Breast epithelium (tissue), 4 donors: Measurements from ENCODE around the gene DAND5. TPM values are rescaled to one million over a fixed set of nuclear protein-coding genes. Genes with fewer than 3 reads are reported as not detected.

Experiments used
- DNase-seq, 2 donors: peaks; one replicate each; pipeline ENCODE4 v3.0.0-alpha.2; 2019; ENCODE audit warnings: low spot score in 2 of 2
- H3K27ac ChIP-seq, 2 donors: fragments of 200-600 bp; sonication (generic) in 1 of 2; one replicate each; pipeline ENCODE4 v1.5.1; 2016 to 2019; ENCODE audit warnings: mild to moderate bottlenecking in 1 of 2
- H3K27me3 ChIP-seq, 2 donors: fragments of 200-600 bp; sonication (generic) in 1 of 2; one replicate each; pipeline versions ENCODE4 v1.5.1 to v1.6.0; 2017 to 2019; ENCODE audit warnings: control low read depth in 1 of 2, mild to moderate bottlenecking in 1 of 2
- H3K36me3 ChIP-seq: fragments of 200-600 bp; one replicate; pipeline ENCODE4 v1.5.1; 2019
- H3K4me1 ChIP-seq, 2 donors: fragments of 200-600 bp; sonication (generic); one replicate each; pipeline ENCODE4 v1.5.1; 2016 to 2019; ENCODE audit warnings: control low read depth in 1 of 2
- H3K4me3 ChIP-seq, 3 donors: fragments of 200-600 bp; sonication (generic); 1 replicate in 2 of 3; 2 replicates in 1 of 3; pipeline ENCODE4 v1.5.1; 2016 to 2019; ENCODE audit warnings: mild to moderate bottlenecking in 3 of 3, moderate library complexity in 2 of 3
- H3K9me3 ChIP-seq, 2 donors: fragments of 200-600 bp; sonication (generic) in 1 of 2; one replicate each; pipeline ENCODE4 v1.5.1; 2016 to 2019; ENCODE audit warnings: control low read depth in 1 of 2
- POLR2A ChIP-seq: fragments of 450-650 bp; IDR thresholded peaks from one replicate; pipeline ENCODE4 v1.6.1; 2016; ENCODE audit warnings: antibody characterized with exemption, mild to moderate bottlenecking, moderate library complexity
- POLR2AphosphoS5 ChIP-seq, 3 donors: sonication (generic); formaldehyde crosslinking; IDR thresholded peaks; one replicate each; pipeline ENCODE4 v1.6.1; 2017; ENCODE audit warnings: antibody characterized with exemption in 3 of 3
- intact Hi-C: fragments of 100-400 bp; cut with DNase I; formaldehyde crosslinking; loops from one replicate; pipeline ENCODE4 v1.15.1; 2023; ENCODE audit warnings: low total_unique reads
- total RNA-seq, 3 donors: library from RNA; depleted of rRNA; stranded (reverse); fragments of >200 nt; gene quantifications; one replicate each; pipeline ENCODE4 v1.1.0, GENCODE V29; 2016
- TF ChIP-seq, protein P1 (sequence below), 3 donors: fragments of 450-650 bp; IDR thresholded peaks; one replicate each; pipeline ENCODE4 v1.5.1; 2016 to 2017; ENCODE audit warnings: antibody characterized with exemption in 3 of 3, mild to moderate bottlenecking in 3 of 3, moderate library complexity in 3 of 3

DAND5 gene
- total RNA-seq, 3 donors from 2014 or later = not detected

GRCh38 chr19:13020002-13020414, 50.6 kb downstream of the DAND5 start:
- intact Hi-C loops = no loop called here
- peaks cover 17 to 22% of the 10 kb centered on the region in 2 donors for H3K4me1 ChIP-seq
- H3K4me3 ChIP-seq = peak overlapping the region in 1 of 3 donors; percentile 35
- TF ChIP-seq POLR2AphosphoS5 (IDR thresholded peaks at IDR 0.05) (no peak), POLR2A (no peak)
- TF ChIP-seq, protein P1, sequence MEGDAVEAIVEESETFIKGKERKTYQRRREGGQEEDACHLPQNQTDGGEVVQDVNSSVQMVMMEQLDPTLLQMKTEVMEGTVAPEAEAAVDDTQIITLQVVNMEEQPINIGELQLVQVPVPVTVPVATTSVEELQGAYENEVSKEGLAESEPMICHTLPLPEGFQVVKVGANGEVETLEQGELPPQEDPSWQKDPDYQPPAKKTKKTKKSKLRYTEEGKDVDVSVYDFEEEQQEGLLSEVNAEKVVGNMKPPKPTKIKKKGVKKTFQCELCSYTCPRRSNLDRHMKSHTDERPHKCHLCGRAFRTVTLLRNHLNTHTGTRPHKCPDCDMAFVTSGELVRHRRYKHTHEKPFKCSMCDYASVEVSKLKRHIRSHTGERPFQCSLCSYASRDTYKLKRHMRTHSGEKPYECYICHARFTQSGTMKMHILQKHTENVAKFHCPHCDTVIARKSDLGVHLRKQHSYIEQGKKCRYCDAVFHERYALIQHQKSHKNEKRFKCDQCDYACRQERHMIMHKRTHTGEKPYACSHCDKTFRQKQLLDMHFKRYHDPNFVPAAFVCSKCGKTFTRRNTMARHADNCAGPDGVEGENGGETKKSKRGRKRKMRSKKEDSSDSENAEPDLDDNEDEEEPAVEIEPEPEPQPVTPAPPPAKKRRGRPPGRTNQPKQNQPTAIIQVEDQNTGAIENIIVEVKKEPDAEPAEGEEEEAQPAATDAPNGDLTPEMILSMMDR (IDR thresholded peaks at IDR 0.05) = no peak
- H3K36me3 ChIP-seq = no peaks in the 10 kb centered on the region
- DNase-seq = no peak
- no peaks in the 10 kb centered on the region for H3K27me3 ChIP-seq
- H3K9me3 ChIP-seq = no peaks in the 10 kb centered on the region
- peak overlapping the region; percentile 95 to 97 for H3K27ac ChIP-seq

DNA sequence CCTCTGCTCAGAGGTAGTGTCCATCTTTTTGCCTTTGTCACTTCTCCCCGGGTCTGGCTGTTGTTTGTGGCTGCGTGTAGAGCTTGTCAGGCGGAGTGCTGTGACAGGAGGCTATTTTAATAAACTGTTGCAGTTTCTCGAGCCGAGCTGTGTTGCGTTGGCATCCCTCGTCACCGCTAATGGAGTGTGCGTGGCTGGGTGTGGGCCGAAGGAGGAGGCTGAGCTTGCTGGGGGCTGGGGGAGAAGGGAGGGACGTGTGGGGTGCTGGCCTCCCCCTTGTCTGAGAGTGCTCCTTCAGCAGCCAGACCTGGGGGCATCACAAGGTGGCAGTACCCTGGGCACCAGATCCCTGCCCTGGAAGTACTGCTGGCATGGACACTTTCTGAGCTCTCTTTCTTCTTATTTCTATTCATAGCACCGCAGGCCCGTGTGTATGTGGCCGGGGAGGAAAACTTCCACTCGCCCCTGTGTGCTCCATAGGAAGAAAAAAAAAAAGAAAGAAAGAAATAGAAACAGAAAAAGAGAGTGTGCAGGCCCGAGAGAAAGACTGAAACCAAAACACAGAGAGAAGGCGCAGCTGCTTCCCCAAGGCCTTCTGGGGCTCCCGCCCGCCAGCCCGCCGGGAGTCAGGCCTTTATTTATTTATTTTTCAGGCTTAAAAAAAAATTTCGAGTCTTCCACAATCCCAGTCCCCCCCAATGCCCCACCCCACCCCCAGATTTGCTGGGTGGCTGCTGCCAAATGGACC, 52.9 kb downstream of the DAND5 start:
- Histone ChIP-seq H3K27ac (peak overlapping the region; percentile 95 to 97), H3K27me3 (no peaks in the 10 kb centered on the region), H3K36me3 (no peaks in the 10 kb centered on the region), H3K4me3 (peak overlapping the region; percentile 41 to 75 (median 53)), H3K9me3 (no peaks in the 10 kb centered on the region), H3K4me1 (peaks cover 17 to 27% of the 10 kb centered on the region in 2 donors)
- no peak for DNase-seq
- intact Hi-C loops = no loop called here
- TF ChIP-seq POLR2A (no peak), POLR2AphosphoS5 (IDR thresholded peaks at IDR 0.05) (no peak)
- TF ChIP-seq, protein P1 (IDR thresholded peaks at IDR 0.05) = no peak

GRCh38 chr19:13022859-13023636, 53.7 kb downstream of the DAND5 start:
- DNase-seq = peak; percentile 91 to 93
- no peaks in the 10 kb centered on the region for H3K27me3 ChIP-seq
- peak overlapping the region; percentile 95 to 97 for H3K27ac ChIP-seq
- intact Hi-C loops = no loop called here
- peak overlapping the region; percentile 41 to 75 (median 53) for H3K4me3 ChIP-seq
- no peak for TF ChIP-seq POLR2A
- TF ChIP-seq, protein P1 (IDR thresholded peaks at IDR 0.05) = peak; percentile 28 to 51 (median 42)
- peak; percentile 69 to 80 (median 78) for TF ChIP-seq POLR2AphosphoS5 (IDR thresholded peaks at IDR 0.05)
- no peaks in the 10 kb centered on the region for H3K9me3 ChIP-seq
- peaks cover 17 to 27% of the 10 kb centered on the region in 2 donors for H3K4me1 ChIP-seq
- no peaks in the 10 kb centered on the region for H3K36me3 ChIP-seq

GRCh38 chr19:13023656-13024055, 54.3 kb downstream of the DAND5 start:
- no peaks in the 10 kb centered on the region for H3K36me3 ChIP-seq
- DNase-seq = no peak
- TF ChIP-seq POLR2A = no peak
- TF ChIP-seq, protein P1 (IDR thresholded peaks at IDR 0.05) = no peak
- no peaks in the 10 kb centered on the region for H3K9me3 ChIP-seq
- no peaks in the 10 kb centered on the region for H3K27me3 ChIP-seq
- H3K4me1 ChIP-seq = peaks cover 18 to 25% of the 10 kb centered on the region in 2 donors
- intact Hi-C loops = no loop called here
- H3K4me3 ChIP-seq = peak overlapping the region; percentile 41 to 75 (median 53)
- H3K27ac ChIP-seq = peak overlapping the region; percentile 93 to 95

Other genes starting within 250 kb of the DAND5 start
- 10 to 100 TPM; 46.0 to 73.0 (median 70.8) TPM for gene TNPO2, start 245.6 kb upstream of the DAND5 start, total RNA-seq
- 100 to 1,000 TPM; 319 to 409 (median 370) TPM for gene TRIR, start 234.9 kb upstream of the DAND5 start, total RNA-seq
- 10 to 100 TPM; 50.8 to 64.6 (median 62.6) TPM for gene GET3, start 232.1 kb upstream of the DAND5 start, total RNA-seq
- not detected for gene BEST2, start 217.8 kb upstream of the DAND5 start, total RNA-seq
- gene HOOK2, start 194.0 kb upstream of the DAND5 start, total RNA-seq = 100 to 1,000 TPM in 1 of 3 donors, 10 to 100 TPM in 2; 45.8 to 101 (median 98.6) TPM
- gene JUNB, start 178.1 kb upstream of the DAND5 start, total RNA-seq = 100 to 1,000 TPM; 108 to 581 (median 320) TPM
- gene PRDX2, start 167.8 kb upstream of the DAND5 start, total RNA-seq = 100 to 1,000 TPM; 150 to 199 (median 199) TPM
- not detected for gene THSD8, start 167.5 kb upstream of the DAND5 start, total RNA-seq
- gene RNASEH2A, start 163.0 kb upstream of the DAND5 start, total RNA-seq = 1 to 10 TPM; 5.2 to 8.8 (median 8.5) TPM
- gene RTBDN, start 135.0 kb upstream of the DAND5 start, total RNA-seq = not detected
- gene MAST1, start 131.1 kb upstream of the DAND5 start, total RNA-seq = under 1 TPM in 1 of 3 donors, not detected in 2; 0.88 TPM
- gene DNASE2, start 88.1 kb upstream of the DAND5 start, total RNA-seq = 10 to 100 TPM; 29.8 to 61.0 (median 46.2) TPM
- gene KLF1, start 82.4 kb upstream of the DAND5 start, total RNA-seq = not detected
- gene GCDH, start 78.4 kb upstream of the DAND5 start, total RNA-seq = 10 to 100 TPM; 39.2 to 72.8 (median 50.1) TPM
- gene SYCE2, start 50.3 kb upstream of the DAND5 start, total RNA-seq = under 1 TPM in 1 of 3 donors, not detected in 2; 0.44 TPM
- 10 to 100 TPM; 26.1 to 53.7 (median 40.7) TPM for gene FARSA, start 35.9 kb upstream of the DAND5 start, total RNA-seq
- 100 to 1,000 TPM; 301 to 410 (median 305) TPM for gene CALR, start 31.0 kb upstream of the DAND5 start, total RNA-seq
- 10 to 100 TPM; 65.9 to 84.3 (median 66.5) TPM for gene RAD23A, start 23.7 kb upstream of the DAND5 start, total RNA-seq
- gene GADD45GIP1, start 12.4 kb upstream of the DAND5 start, total RNA-seq = 10 to 100 TPM; 30.3 to 44.2 (median 31.5) TPM
- 10 to 100 TPM; 43.6 to 53.9 (median 52.8) TPM for gene NFIX, start 25.9 kb downstream of the DAND5 start, total RNA-seq
- 10 to 100 TPM in 1 of 3 donors, 1 to 10 TPM in 2; 7.0 to 21.0 (median 9.2) TPM for gene LYL1, start 133.3 kb downstream of the DAND5 start, total RNA-seq
- gene TRMT1, start 147.2 kb downstream of the DAND5 start, total RNA-seq = 10 to 100 TPM; 29.7 to 37.4 (median 31.7) TPM
- gene NACC1, start 148.7 kb downstream of the DAND5 start, total RNA-seq = 10 to 100 TPM in 2 of 3 donors, 1 to 10 TPM in 1; 8.5 to 20.5 (median 19.7) TPM
- gene STX10, start 180.8 kb downstream of the DAND5 start, total RNA-seq = 10 to 100 TPM; 74.6 to 78.3 (median 75.2) TPM
- gene IER2, start 180.8 kb downstream of the DAND5 start, total RNA-seq = 100 to 1,000 TPM in 1 of 3 donors, 10 to 100 TPM in 2; 20.6 to 146 (median 79.6) TPM